SK-N-SH (cell line): ENCODE data around the gene BSN. TPM values are rescaled to one million over a fixed set of nuclear protein-coding genes. Genes with fewer than 3 reads are reported as not detected.
A peak's percentile ranks its signal among the peaks of the same experiment; 100 is the strongest.

ENCODE experiments used
- CTCF ChIA-PET: fragments of 300-600, 350-600 bp; formaldehyde crosslinking; extraction: SDS; loops from one replicate; lab custom pipeline; 2021; lab: Yijun Ruan, JAX
- POLR2A ChIA-PET: fragments of 350-600 bp; sonication (Branson Sonifier 250); formaldehyde crosslinking; extraction: SDS; loops from one replicate; lab custom pipeline; 2020; ENCODE audit warnings: antibody characterized with exemption, inconsistent platforms; lab: Yijun Ruan, JAX
- DNase-seq: peaks from one replicate; pipeline ENCODE4 v3.0.0; 2012
- H2AFZ ChIP-seq: fragments of 200-600 bp; sonication (generic); 2 replicates; pipeline ENCODE4 v1.8.1; 2016; ENCODE audit warnings: antibody characterized with exemption, mild to moderate bottlenecking, low read depth
- H3F3A ChIP-seq: fragments of 200-600 bp; sonication (generic); replicated peaks from 2 replicates; pipeline ENCODE3; 2016; ENCODE audit warnings: antibody characterized with exemption, mild to moderate bottlenecking; ENCODE audit not compliant: insufficient read depth
- H3K27ac ChIP-seq, 2 experiments: fragments of 200-500 bp in 1 of 2; fragments of 200-600 bp in 1 of 2; sonication (Bioruptor generic) in 1 of 2; sonication (generic), shearing (Covaris generic) in 1 of 2; 2 replicates each; pipeline versions ENCODE4 v1.5.1 to v1.6.1; 2014 to 2016; ENCODE audit warnings: low read depth in 2 of 2, inconsistent platforms in 1 of 2, low read length in 1 of 2, mild to moderate bottlenecking in 1 of 2, mixed read lengths in 1 of 2
- H3K27me3 ChIP-seq: fragments of 200-600 bp; sonication (generic), shearing (Covaris generic); 2 replicates; pipeline ENCODE4 v1.6.1; 2016; ENCODE audit warnings: mixed run types; ENCODE audit not compliant: insufficient read depth
- H3K36me3 ChIP-seq, 2 experiments: fragments of 200-500 bp in 1 of 2; fragments of 200-600 bp in 1 of 2; sonication (Bioruptor generic) in 1 of 2; sonication (generic) in 1 of 2; replicated peaks in 1 of 2; 2 replicates each; pipeline versions ENCODE3 to v1.5.1; 2014 to 2016; ENCODE audit warnings: low read length in 1 of 2, mild to moderate bottlenecking in 1 of 2; ENCODE audit not compliant: insufficient read depth in 2 of 2, control insufficient read depth in 1 of 2
- H3K4me1 ChIP-seq, 2 experiments: fragments of 200-500 bp in 1 of 2; fragments of 200-600 bp in 1 of 2; sonication (Bioruptor generic) in 1 of 2; sonication (generic), shearing (Covaris generic) in 1 of 2; 2 replicates each; pipeline versions ENCODE4 v1.5.1 to v1.6.1; 2014 to 2016; ENCODE audit warnings: low read depth in 1 of 2, low read length in 1 of 2, mixed run types in 1 of 2; ENCODE audit not compliant: insufficient read depth in 2 of 2, control insufficient read depth in 1 of 2
- H3K4me2 ChIP-seq: fragments of 200-600 bp; sonication (generic), shearing (Covaris generic); 2 replicates; pipeline ENCODE4 v1.6.1; 2017; ENCODE audit warnings: mixed run types
- H3K4me3 ChIP-seq, 2 experiments: fragments of 200-500 bp in 1 of 2; fragments of 200-600 bp in 1 of 2; sonication (Bioruptor generic) in 1 of 2; sonication (generic), shearing (Covaris generic) in 1 of 2; 2 replicates each; pipeline versions ENCODE4 v1.5.1 to v1.8.1; 2014 to 2016; ENCODE audit warnings: low read depth in 2 of 2, inconsistent platforms in 1 of 2, low read length in 1 of 2, mild to moderate bottlenecking in 1 of 2, mixed read lengths in 1 of 2, moderate library complexity in 1 of 2
- H3K79me2 ChIP-seq: fragments of 200-600 bp; sonication (generic); 2 replicates; pipeline ENCODE4 v1.8.1; 2017; ENCODE audit warnings: mild to moderate bottlenecking; ENCODE audit not compliant: insufficient read depth
- H3K9ac ChIP-seq: fragments of 200-600 bp; sonication (generic); 2 replicates; pipeline ENCODE4 v1.6.1; 2017; ENCODE audit warnings: mixed run types
- H3K9me2 ChIP-seq: fragments of 200-600 bp; sonication (generic); 2 replicates; pipeline ENCODE4 v1.6.1; 2017; ENCODE audit warnings: mixed run types
- H3K9me3 ChIP-seq: fragments of 200-600 bp; sonication (generic); 2 replicates; pipeline ENCODE4 v1.6.1; 2017; ENCODE audit warnings: mixed run types, mild to moderate bottlenecking, moderate library complexity
- H4K20me1 ChIP-seq: fragments of 200-600 bp; sonication (generic); 2 replicates; pipeline ENCODE4 v1.6.1; 2017; ENCODE audit warnings: mild to moderate bottlenecking, mixed run types; ENCODE audit not compliant: insufficient read depth
- CHD2 ChIP-seq: fragments of 150-350 bp; IDR thresholded peaks from 2 replicates; pipeline ENCODE4 v1.6.1; 2018; ENCODE audit warnings: low read length; ENCODE audit not compliant: partially characterized antibody
- CTCF ChIP-seq: fragments of 200-600 bp; sonication (generic); IDR thresholded peaks from 2 replicates; pipeline ENCODE4 v1.6.1; 2017; ENCODE audit warnings: antibody characterized with exemption, mild to moderate bottlenecking, moderate library complexity
- EP300 ChIP-seq, 2 experiments: IDR thresholded peaks; 2 replicates each; pipeline versions ENCODE4 v1.4.0 to v1.6.1; 2012; ENCODE audit warnings: borderline replicate concordance in 1 of 2, low read depth in 1 of 2, low read length in 1 of 2
- EZH2phosphoT487 ChIP-seq: fragments of 200-600 bp; sonication (generic); IDR thresholded peaks from 2 replicates; pipeline ENCODE4 v1.6.1; 2017; ENCODE audit warnings: low read depth, mixed run types, mild to moderate bottlenecking, antibody characterized with exemption, moderate library complexity, borderline replicate concordance
- GABPA ChIP-seq: IDR thresholded peaks from 2 replicates; pipeline ENCODE4 v1.4.0; 2012; ENCODE audit warnings: low read depth, mild to moderate bottlenecking
- MXI1 ChIP-seq: IDR thresholded peaks from 2 replicates; pipeline ENCODE4 v1.6.1; 2012; ENCODE audit warnings: mild to moderate bottlenecking, low read depth, low read length, improper control_type of control experiment
- NRF1 ChIP-seq: IDR thresholded peaks from 2 replicates; pipeline ENCODE4 v1.6.1; 2012; ENCODE audit warnings: low read depth, mild to moderate bottlenecking, low read length
- PBX3 ChIP-seq: IDR thresholded peaks from 2 replicates; pipeline ENCODE4; 2012
- RXRA ChIP-seq: IDR thresholded peaks from 2 replicates; pipeline ENCODE4 v1.4.0; 2012; ENCODE audit warnings: low read depth, mild to moderate bottlenecking, borderline replicate concordance
- SIN3A ChIP-seq: IDR thresholded peaks from 2 replicates; pipeline ENCODE4 v1.6.1; 2012; ENCODE audit warnings: low read depth, mild to moderate bottlenecking, low read length, moderate library complexity, borderline replicate concordance
- TCF12 ChIP-seq: IDR thresholded peaks from 2 replicates; pipeline ENCODE4 v1.4.0; 2012
- WGBS: methylation state at CpG from one replicate; pipeline ENCODE4 v1.1.6; 2017; ENCODE audit warnings: low lambda C conversion rate; 5-methylcytosine and 5-hydroxymethylcytosine counted together
- polyA plus RNA-seq, 3 experiments: library from polyadenylated mRNA; depleted of rRNA; stranded (reverse); fragments of >200 nt; gene quantifications; 2 replicates each; pipeline ENCODE4 v1.2.3, GENCODE V29; 2012
- TF ChIP-seq, protein P1 (sequence below): fragments of 150-350 bp; IDR thresholded peaks from 2 replicates; pipeline ENCODE4 v1.6.1; 2017; ENCODE audit warnings: antibody characterized with exemption, low read length, low read depth, borderline replicate concordance

Gene BSN
- polyA plus RNA-seq, 1 of the 3 experiments (the other 2 are of a cell fraction), result 0.07 TPM

GRCh38 chr3:49566312-49566711 is 12.0 kb downstream of the BSN start:
- Histone ChIP-seq H3K9me3 (no peaks in the 10 kb centered on the region), H3K4me3 (no peak overlapping the region), H2AFZ (no peak overlapping the region), H3K4me1 (no peaks in the 10 kb centered on the region; a peak in 1 of 4 replicates), H3K27ac (no peak overlapping the region), H3K9ac (no peak overlapping the region), H3K79me2 (no peaks in the 10 kb centered on the region), H3K27me3 (peaks cover 8% of the 10 kb centered on the region), H3F3A (no peaks in the 10 kb centered on the region), H4K20me1 (no peaks in the 10 kb centered on the region), H3K9me2 (no peaks in the 10 kb centered on the region), H3K4me2 (no peak overlapping the region), H3K36me3 (no peaks in the 10 kb centered on the region)
- TF ChIP-seq CTCF, result peak; percentile 46; the same call in 1 of the 2 replicates
- no peak for TF ChIP-seq EZH2phosphoT487
- 63% methylated on average over 2 of the region's 2 CpGs for WGBS
- ChIA-PET CTCF (interaction anchor here (0.8 to 3.3 kb wide), 5 partner anchors 9 to 136 kb away, joined by 3 to 11 read pairs (median 3); no protein-coding TSS in a partner anchor), POLR2A (no interaction called here)
- DNase-seq, result no peak

- no peak overlapping the region for H3K4me3 ChIP-seq
- ChIA-PET CTCF (interaction anchor here (0.6 to 3.3 kb wide), 6 partner anchors 10 to 135 kb away, joined by 3 to 11 read pairs (median 3); no protein-coding TSS in a partner anchor), POLR2A (no interaction called here)
- no peaks in the 10 kb centered on the region for H3K36me3 ChIP-seq
- H4K20me1 ChIP-seq, result no peaks in the 10 kb centered on the region
- no peaks in the 10 kb centered on the region; a peak in 1 of 4 replicates for H3K4me1 ChIP-seq
- no peaks in the 10 kb centered on the region for H3K9me2 ChIP-seq
- H3F3A ChIP-seq, result no peaks in the 10 kb centered on the region
- DNase-seq, result no peak
- TF ChIP-seq GABPA, result no peak
- H3K9me3 ChIP-seq, result no peaks in the 10 kb centered on the region
- H3K27me3 ChIP-seq, result peaks cover 8% of the 10 kb centered on the region
- no peak overlapping the region for H3K4me2 ChIP-seq
- no peak overlapping the region for H2AFZ ChIP-seq
- H3K27ac ChIP-seq, result no peak overlapping the region
- H3K9ac ChIP-seq, result no peak overlapping the region
- H3K79me2 ChIP-seq, result no peaks in the 10 kb centered on the region
- whole genome bisulfite sequencing, result 25% methylated on average over 2 of the region's 2 CpGs
Measured at GRCh38 chr3:49567406-49567805, 13.1 kb downstream of the BSN start.

DNA sequence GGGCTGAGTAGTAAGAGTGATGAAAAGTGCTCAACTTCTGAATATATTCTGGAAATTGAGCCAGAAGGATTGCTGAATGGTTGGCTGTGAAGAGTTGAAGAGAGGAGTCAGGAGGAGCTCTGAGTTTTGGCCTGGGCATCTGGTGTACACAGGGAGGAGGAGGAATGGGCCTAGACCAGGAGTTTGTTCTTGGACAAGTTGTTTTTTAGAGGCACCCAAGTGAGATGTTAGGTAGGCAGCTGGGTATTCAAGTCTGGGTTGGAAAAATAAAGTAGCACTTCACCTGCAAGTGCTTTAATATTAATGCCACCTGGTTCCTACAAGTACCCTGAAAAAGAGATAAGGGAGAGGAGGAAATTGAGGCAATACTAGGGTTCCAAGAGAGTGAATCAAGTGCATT is 14.7 kb downstream of the BSN start:
- H3F3A ChIP-seq, result no peaks in the 10 kb centered on the region
- H2AFZ ChIP-seq, result no peak overlapping the region
- H3K79me2 ChIP-seq, result no peaks in the 10 kb centered on the region
- ChIA-PET CTCF (interaction anchor here (1.7 to 1.8 kb wide), 2 partner anchors 29 to 40 kb away, joined by 4 to 6 read pairs; no protein-coding TSS in a partner anchor), POLR2A (no interaction called here)
- H4K20me1 ChIP-seq, result no peaks in the 10 kb centered on the region
- no peaks in the 10 kb centered on the region; a peak in 1 of 4 replicates for H3K4me1 ChIP-seq
- H3K9ac ChIP-seq, result no peak overlapping the region
- H3K4me2 ChIP-seq, result no peak overlapping the region
- H3K9me2 ChIP-seq, result no peaks in the 10 kb centered on the region
- H3K27me3 ChIP-seq, result peaks cover 8% of the 10 kb centered on the region
- no peaks in the 10 kb centered on the region for H3K36me3 ChIP-seq
- DNase-seq, result no peak
- no peak overlapping the region for H3K27ac ChIP-seq
- TF ChIP-seq TCF12, result no peak
- TF ChIP-seq, protein P1, sequence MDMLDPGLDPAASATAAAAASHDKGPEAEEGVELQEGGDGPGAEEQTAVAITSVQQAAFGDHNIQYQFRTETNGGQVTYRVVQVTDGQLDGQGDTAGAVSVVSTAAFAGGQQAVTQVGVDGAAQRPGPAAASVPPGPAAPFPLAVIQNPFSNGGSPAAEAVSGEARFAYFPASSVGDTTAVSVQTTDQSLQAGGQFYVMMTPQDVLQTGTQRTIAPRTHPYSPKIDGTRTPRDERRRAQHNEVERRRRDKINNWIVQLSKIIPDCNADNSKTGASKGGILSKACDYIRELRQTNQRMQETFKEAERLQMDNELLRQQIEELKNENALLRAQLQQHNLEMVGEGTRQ, result no peak
- no peak for TF ChIP-seq GABPA
- TF ChIP-seq NRF1, result no peak
- no peak for TF ChIP-seq RXRA
- no peak for TF ChIP-seq CHD2
- TF ChIP-seq EP300 (IDR thresholded peaks at IDR 0.05; ENCODE audit: borderline replicate concordance in 1 of 2, low read depth in 1 of 2, low read length in 1 of 2), result no peak
- no peak for TF ChIP-seq PBX3
- no peak for TF ChIP-seq MXI1
- no peak for TF ChIP-seq SIN3A
- no peaks in the 10 kb centered on the region for H3K9me3 ChIP-seq
- no peak overlapping the region for H3K4me3 ChIP-seq
